Ovary (tissue), 3 donors: ENCODE measurements around the gene PSD.

ENCODE experiments used
- EP300 ChIP-seq: sonication (generic); formaldehyde crosslinking; IDR thresholded peaks from one replicate; pipeline ENCODE4 v1.6.1; 2017; ENCODE audit warnings: antibody characterized with exemption
- POLR2A ChIP-seq: fragments of 450-650 bp; IDR thresholded peaks from one replicate; pipeline ENCODE4 v1.6.1; 2017; ENCODE audit warnings: antibody characterized with exemption, mild to moderate bottlenecking, moderate library complexity
- TF ChIP-seq, protein P1 (sequence below), 3 donors: fragments of 450-650 bp in 2 of 3; fragments of 200-600 bp in 1 of 3; IDR thresholded peaks; one replicate each; pipeline versions ENCODE4 v1.5.1 to v1.8.0; 2016 to 2022; ENCODE audit warnings: antibody characterized with exemption in 3 of 3, mild to moderate bottlenecking in 1 of 3
- donor health status: DM: no; HTN: no; CAD: no.

DNA sequence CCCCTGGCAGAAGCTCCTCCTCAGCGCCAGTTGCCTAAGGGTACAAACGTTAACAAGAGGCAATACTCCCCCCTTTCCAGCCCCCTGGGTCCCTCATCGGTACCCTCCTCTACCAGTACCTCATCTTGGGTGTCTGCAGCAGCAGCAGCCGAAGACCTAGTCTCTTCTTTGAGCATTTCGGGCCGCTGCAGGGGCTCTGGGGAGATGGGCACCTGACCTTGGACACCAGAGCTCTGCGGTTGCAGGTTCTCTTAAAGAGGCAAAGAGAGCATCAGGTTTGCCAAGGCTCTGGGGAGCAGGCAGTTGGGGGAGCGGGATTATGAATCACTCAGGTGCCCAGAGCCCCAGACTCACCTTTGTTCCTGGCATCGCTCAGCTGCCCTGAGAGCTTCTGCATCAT is 5.6 kb upstream of the PSD start:
- TF ChIP-seq, protein P1, sequence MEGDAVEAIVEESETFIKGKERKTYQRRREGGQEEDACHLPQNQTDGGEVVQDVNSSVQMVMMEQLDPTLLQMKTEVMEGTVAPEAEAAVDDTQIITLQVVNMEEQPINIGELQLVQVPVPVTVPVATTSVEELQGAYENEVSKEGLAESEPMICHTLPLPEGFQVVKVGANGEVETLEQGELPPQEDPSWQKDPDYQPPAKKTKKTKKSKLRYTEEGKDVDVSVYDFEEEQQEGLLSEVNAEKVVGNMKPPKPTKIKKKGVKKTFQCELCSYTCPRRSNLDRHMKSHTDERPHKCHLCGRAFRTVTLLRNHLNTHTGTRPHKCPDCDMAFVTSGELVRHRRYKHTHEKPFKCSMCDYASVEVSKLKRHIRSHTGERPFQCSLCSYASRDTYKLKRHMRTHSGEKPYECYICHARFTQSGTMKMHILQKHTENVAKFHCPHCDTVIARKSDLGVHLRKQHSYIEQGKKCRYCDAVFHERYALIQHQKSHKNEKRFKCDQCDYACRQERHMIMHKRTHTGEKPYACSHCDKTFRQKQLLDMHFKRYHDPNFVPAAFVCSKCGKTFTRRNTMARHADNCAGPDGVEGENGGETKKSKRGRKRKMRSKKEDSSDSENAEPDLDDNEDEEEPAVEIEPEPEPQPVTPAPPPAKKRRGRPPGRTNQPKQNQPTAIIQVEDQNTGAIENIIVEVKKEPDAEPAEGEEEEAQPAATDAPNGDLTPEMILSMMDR (IDR thresholded peaks at IDR 0.05): no peak
- TF ChIP-seq POLR2A (no peak), EP300 (no peak)
